IPS DF 6.9 (cell line): ENCODE results near the gene MAPK13.
"Not testable (repeated sequence)": the region's sequence is repeated elsewhere in the genome, so short reads cannot be mapped to it uniquely, and the experiment has no call there.

Experiments used
- DNase-seq: peaks from one replicate; pipeline ENCODE4 v3.0.0-alpha.2; 2013; ENCODE audit warnings: low read depth, low spot score
- H3K27ac ChIP-seq: one replicate; pipeline ENCODE4 v1.5.1; 2013; ENCODE audit warnings: low read length, control low read depth
- H3K27me3 ChIP-seq: 2 replicates; pipeline ENCODE4 v1.6.1; 2013; ENCODE audit warnings: mild to moderate bottlenecking, low read length; ENCODE audit not compliant: control insufficient read depth, insufficient read depth
- H3K36me3 ChIP-seq: 2 replicates; pipeline ENCODE4 v1.6.1; 2013; ENCODE audit warnings: low read length; ENCODE audit not compliant: control insufficient read depth, insufficient read depth
- H3K4me1 ChIP-seq: 2 replicates; pipeline ENCODE4 v1.6.1; 2013; ENCODE audit warnings: low read length; ENCODE audit not compliant: control insufficient read depth, insufficient read depth
- H3K4me3 ChIP-seq: 2 replicates; pipeline ENCODE4 v1.5.1; 2013; ENCODE audit warnings: mild to moderate bottlenecking, low read length
- H3K9me3 ChIP-seq: 2 replicates; pipeline ENCODE4 v1.6.1; 2013; ENCODE audit warnings: low read length, inconsistent platforms; ENCODE audit not compliant: control insufficient read depth, insufficient read depth
- WGBS: extraction: QIAGEN DNeasy Blood & Tissue Kit; methylation state at CpG from one replicate; pipeline ENCODE4 v1.1.7; 2013; ENCODE audit warnings: mixed read lengths, missing lambda C conversion rate; ENCODE audit not compliant: insufficient read length, insufficient coverage; 5-methylcytosine and 5-hydroxymethylcytosine counted together

MAPK13 gene

DNA sequence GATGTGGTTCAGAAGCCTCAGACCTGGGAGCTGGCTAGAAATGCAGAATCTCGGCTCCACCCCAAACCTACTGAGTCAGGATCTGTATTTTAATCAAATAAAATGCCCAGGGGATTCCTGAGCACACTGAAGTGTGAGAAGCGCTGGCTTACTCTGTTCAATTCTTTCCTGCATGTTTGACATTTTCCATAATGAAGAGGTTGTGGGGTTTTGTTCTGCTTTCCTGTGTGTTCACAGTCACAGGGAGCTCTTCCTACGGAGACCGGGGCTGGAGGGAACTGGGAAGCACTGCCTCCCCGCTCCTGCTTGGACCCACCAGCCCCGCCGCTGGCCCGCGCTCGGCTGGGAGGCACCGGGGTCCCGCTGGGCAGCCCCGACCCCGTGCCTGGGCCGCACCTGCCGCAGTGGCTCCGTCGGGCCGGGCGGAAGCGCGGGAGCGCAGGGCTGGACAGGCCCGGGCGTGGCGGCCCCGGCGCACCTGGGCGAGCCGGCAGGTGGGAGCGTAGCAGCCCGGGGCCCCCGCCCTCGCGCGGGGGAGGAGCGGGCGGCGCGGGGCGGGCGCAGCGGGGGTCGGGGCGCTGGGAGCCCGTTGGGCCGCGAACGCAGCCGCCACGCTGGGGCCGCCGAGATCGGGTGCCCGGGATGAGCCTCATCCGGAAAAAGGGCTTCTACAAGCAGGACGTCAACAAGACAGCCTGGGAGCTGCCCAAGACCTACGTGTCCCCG is at the start of gene MAPK13:
Gene MAPK13, plus strand, starts transcription at position 573 of the 726 bp plus-strand sequence. Its CDS starts 70 bp downstream, at position 643.
- WGBS: no CpG with 5 or more reads among the region's 59 CpGs
- no peaks in the 10 kb centered on the region for H3K9me3 ChIP-seq
- H3K4me1 ChIP-seq: peaks cover 5% of the 10 kb centered on the region; the same call in 1 of the 2 replicates
- peak within 1 kb of the TSS; percentile 57 for H3K4me3 ChIP-seq
- DNase-seq: no peak
- H3K36me3 ChIP-seq: no peaks in the 10 kb centered on the region
- H3K27ac ChIP-seq: no peak within 1 kb of the TSS
- no peaks in the 10 kb centered on the region for H3K27me3 ChIP-seq

DNA sequence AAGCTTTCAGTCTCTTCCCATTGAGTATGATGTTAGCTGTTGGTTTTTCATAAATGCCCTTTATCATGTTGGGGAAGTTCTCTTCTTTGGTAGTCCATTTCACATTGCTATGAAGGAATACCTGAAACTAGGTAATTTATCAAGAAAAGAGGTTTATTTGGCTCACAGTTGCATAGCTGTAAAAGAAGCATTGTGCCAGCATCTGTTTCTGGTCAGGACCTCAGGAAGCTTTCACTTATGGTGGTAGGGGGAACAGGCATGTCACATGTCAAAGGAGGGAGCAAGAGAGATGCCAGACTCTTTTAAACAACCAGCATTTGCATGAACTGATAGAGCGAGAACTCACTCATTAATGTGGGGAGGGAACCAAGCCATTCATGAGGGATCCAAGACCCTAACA is 48.0 kb upstream of the MAPK13 start:
- no peak for DNase-seq
- Histone ChIP-seq H3K4me3 (no peak overlapping the region), H3K9me3 (no peaks in the 10 kb centered on the region), H3K4me1 (no peaks in the 10 kb centered on the region), H3K27me3 (no peaks in the 10 kb centered on the region), H3K27ac (no peak overlapping the region), H3K36me3 (peaks cover 8% of the 10 kb centered on the region)
- WGBS: no CpG with 5 or more reads among the region's 1 CpG

DNA sequence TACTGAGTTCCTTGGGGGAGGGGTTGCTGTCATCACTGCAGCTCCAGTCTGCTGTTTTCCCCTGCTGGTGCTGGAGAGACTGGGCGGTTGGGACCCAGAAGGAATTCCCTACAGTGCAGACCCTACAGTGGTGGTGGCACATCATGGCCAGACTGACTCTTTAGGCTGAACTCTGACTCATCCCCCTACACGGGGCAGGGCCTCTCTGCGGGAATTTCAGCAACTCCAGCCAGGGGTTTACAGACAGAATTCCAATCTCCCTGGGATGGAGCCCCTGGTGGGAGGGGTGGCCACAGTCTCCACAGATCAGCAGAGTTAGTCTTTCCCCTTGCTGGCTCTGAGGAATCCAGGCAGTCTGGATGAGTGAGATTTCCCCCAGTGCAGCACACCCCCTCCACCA is 46.9 kb upstream of the MAPK13 start:
- Histone ChIP-seq H3K27me3 (no peaks in the 10 kb centered on the region), H3K36me3 (peaks cover 8% of the 10 kb centered on the region), H3K27ac (no peak overlapping the region), H3K9me3 (no peaks in the 10 kb centered on the region), H3K4me1 (no peaks in the 10 kb centered on the region), H3K4me3 (no peak overlapping the region)
- no CpG with 5 or more reads among the region's 3 CpGs for WGBS
- DNase-seq: no peak

DNA sequence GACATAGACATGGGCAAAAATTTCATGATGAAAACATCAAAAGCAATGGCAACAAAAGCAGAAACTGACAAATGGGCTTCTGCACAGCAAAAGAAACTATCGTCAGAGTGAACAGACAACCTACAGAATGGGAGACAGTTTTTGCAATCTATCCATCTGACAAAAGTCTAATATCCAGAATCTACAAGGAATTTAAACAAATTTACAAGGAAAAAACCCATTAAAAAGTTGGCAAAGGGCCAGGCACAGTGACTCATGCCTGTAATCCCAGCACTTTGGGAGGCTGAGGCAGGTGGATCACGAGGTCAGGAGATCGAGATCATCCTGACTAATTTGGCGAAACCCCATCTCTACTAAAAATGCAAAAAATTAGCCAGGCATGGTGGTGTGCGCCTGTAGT is 42.1 kb upstream of the MAPK13 start:
- whole genome bisulfite sequencing: no CpG with 5 or more reads among the region's 5 CpGs
- H3K4me1 ChIP-seq, H3K27me3 ChIP-seq: not testable (repeated sequence)

DNA sequence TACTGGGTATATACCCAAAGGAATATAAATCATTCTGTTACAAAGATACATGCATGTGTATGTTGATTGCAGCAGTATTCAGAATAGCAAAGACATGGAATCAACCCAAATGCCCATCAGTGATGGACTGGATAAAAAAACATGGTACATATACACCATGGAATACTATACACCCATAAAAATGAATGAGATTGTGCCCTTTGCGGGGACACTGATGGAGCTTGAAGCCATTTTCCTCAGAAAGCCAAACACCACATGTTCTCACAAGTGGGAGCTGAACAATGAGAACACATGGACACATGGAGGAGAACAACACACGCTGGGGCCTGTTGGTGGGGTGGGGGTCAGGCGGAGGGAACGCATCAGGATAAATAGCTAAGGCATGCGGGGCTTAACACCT is 41.3 kb upstream of the MAPK13 start:
- H3K27ac ChIP-seq: no peak overlapping the region
- no peak for DNase-seq
- H3K9me3 ChIP-seq: no peaks in the 10 kb centered on the region
- WGBS: no CpG with 5 or more reads among the region's 5 CpGs
- no peaks in the 10 kb centered on the region for H3K4me1 ChIP-seq
- H3K4me3 ChIP-seq: no peak overlapping the region
- no peaks in the 10 kb centered on the region for H3K27me3 ChIP-seq
- H3K36me3 ChIP-seq: peaks cover 3% of the 10 kb centered on the region; the same call in 1 of the 2 replicates

More for the DNA sequence above, 42.1 kb upstream of the MAPK13 start:
- H3K36me3 ChIP-seq, H3K27ac ChIP-seq, H3K4me3 ChIP-seq, DNase-seq, H3K9me3 ChIP-seq: not testable (repeated sequence)

DNA sequence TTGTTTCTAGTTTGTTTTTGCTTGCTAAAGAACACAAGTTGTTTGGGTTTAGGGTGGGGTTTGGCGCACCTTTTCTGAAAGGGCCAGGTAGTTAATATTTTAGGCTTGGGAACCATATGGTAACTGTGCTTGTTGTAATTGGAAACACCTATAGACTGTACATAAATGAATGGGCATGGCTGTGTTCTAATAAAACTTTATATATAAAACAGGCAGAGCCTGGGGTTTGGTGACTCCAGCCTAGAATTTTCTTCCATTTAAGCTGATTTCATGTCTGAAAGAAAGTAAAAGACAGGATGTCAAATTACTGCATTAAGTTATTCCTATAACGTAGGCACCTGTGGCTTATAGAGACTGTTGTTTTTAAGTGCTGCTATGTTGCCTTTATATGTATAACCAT is 36.1 kb upstream of the MAPK13 start:
- Histone ChIP-seq H3K36me3 (peaks cover 3% of the 10 kb centered on the region; the same call in 1 of the 2 replicates), H3K27ac (no peak overlapping the region)
- no CpG with 5 or more reads among the region's 2 CpGs for WGBS

DNA sequence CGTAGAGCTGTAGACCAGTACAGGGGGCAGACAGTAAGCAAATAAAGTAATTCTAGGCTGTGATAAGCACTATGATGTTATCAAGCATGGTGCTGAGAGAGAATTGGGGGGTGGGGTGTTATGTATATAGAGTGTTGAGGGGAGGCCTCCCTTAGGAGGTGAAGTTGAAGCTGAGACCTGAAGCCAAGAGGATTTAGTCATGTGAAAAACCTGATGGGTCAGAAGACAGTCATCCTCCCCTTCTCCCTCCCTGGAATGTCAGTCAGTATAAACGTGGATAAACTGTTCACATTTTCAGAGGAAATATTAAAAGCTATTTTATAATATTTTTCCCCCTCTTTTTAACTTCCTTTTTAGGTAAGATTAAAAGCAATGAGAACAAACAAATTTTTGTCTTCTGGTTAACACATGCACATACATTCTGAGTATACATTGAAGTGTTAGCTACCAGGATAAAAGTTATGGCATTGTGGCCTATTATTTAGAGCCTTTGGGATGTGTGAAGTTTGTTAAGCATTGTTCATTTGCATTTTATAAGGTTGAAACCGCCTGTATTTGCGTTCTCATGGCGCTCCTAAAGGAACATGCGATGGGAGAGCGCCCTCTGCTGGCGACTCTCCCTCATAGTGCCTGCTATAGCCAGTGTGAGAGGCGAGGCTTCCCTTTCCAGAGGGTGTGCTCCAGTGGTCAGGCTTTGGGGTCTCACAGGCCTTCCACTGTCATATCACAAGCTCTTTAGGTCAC is 35.4 kb upstream of the MAPK13 start:
- H3K27ac ChIP-seq: no peak overlapping the region
- peak; percentile 35 for DNase-seq
- no CpG with 5 or more reads among the region's 9 CpGs for WGBS
- H3K4me1 ChIP-seq: no peaks in the 10 kb centered on the region
- H3K36me3 ChIP-seq: peaks cover 3% of the 10 kb centered on the region; the same call in 1 of the 2 replicates
- no peaks in the 10 kb centered on the region for H3K27me3 ChIP-seq
- no peaks in the 10 kb centered on the region for H3K9me3 ChIP-seq
- no peak overlapping the region for H3K4me3 ChIP-seq

More for the DNA sequence above, 36.1 kb upstream of the MAPK13 start:
- no peak for DNase-seq
- H3K27me3 ChIP-seq: no peaks in the 10 kb centered on the region
- no peaks in the 10 kb centered on the region for H3K4me1 ChIP-seq
- no peak overlapping the region for H3K4me3 ChIP-seq
- no peaks in the 10 kb centered on the region for H3K9me3 ChIP-seq

DNA sequence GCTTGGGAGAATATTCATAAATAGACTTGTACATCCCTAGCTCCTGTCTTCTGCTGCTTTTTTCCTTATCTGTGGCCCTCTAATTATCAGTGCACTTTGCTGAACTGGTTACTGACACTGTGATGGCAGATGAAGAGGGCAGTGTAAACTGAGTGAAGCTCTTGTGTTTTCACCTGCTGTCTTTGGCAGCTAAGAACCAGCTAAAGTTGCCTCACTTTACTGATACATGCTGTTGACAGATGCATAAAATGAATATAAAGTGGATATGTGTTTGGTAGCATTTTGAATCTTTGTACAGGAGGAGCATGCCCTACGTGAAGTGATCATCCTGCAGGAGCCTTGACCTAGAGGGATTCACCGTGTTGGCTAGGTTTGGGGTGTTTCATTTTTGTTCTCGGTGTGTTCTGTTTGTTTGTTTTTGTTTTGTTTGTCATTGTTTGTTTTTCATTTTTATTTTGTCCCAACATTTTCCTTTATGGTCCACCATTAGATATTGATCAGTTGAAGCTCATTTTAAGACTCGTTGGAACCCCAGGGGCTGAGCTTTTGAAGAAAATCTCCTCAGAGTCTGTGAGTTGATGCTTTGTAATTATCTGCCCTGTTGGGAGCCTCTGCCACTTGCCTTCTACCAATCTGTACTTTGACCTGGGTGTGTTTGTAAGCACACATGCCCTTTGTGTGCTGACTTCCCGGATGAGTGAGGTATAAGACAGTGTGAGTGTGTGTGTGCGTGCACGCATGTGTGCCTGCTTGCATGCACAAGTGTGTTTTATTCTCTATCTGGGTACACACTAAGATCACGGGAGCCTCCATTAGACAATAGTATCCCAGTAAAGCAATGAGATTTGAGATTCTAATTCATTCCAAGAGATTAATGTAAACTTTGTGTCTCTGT is 34.6 kb upstream of the MAPK13 start:
- Histone ChIP-seq H3K9me3 (no peaks in the 10 kb centered on the region), H3K4me3 (no peak overlapping the region), H3K4me1 (no peaks in the 10 kb centered on the region), H3K27me3 (no peaks in the 10 kb centered on the region), H3K36me3 (peaks cover 3% of the 10 kb centered on the region; the same call in 1 of the 2 replicates), H3K27ac (no peak overlapping the region)
- no peak for DNase-seq
- no CpG with 5 or more reads among the region's 8 CpGs for WGBS

DNA sequence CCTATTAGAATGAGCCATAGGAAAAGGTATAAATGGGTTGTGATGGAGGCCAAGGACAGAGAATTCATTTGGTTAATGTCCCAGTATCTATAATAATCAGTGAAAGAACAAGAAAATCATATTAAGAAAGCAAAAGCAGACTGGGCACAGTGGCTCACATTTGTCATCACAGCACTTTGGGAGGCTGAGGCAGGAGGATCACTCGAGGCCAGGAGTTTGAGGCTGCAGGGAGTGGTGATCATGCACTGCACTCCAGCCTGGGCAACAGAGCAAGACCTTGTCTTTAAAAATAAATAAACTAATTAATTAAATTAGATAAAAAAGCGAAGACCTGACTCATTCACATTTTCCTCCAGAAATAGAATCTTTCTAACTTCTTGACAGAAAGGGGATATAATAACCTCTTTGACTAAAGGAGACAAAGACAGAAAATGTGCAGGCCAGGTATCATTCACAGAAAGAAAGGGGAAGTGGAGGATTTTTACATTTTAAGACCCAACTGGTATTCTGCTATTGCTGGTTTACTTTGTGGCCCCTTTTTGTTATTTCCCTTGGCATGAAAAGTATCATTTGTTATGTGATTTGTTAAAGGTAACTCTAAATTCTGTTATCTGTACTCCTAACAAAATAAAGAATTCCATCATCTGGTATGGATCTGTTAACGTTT is 31.9 kb upstream of the MAPK13 start:
- Histone ChIP-seq H3K27ac (no peak overlapping the region), H3K9me3 (no peaks in the 10 kb centered on the region), H3K36me3 (no peaks in the 10 kb centered on the region; the same call in 1 of the 2 replicates), H3K4me3 (no peak overlapping the region), H3K4me1 (no peaks in the 10 kb centered on the region), H3K27me3 (no peaks in the 10 kb centered on the region)
- no peak for DNase-seq
- no CpG with 5 or more reads among the region's 3 CpGs for WGBS
